OCI-LY7 (cell line): ENCODE results near the gene ECM2. TPM values are rescaled to one million over a fixed set of nuclear protein-coding genes. Genes with fewer than 3 reads are reported as not detected.

Experiments
- BruUV-seq: library from RNA; stranded (reverse); fragments of 400-500 nt; replicated peaks from 2 replicates; lab custom pipeline; 2021; lab: Mats Ljungman, UMichigan
- CTCF ChIA-PET: fragments of 300-600 bp; sonication (Branson Sonifier 250); formaldehyde crosslinking; loops from one replicate; lab custom pipeline; 2022; ENCODE audit warnings: antibody characterized with exemption; ENCODE audit not compliant: unreplicated experiment; lab: Charles Lee
- POLR2A ChIA-PET: fragments of 300-600 bp; sonication (Branson Sonifier 250); formaldehyde crosslinking; loops from one replicate; lab custom pipeline; 2022; ENCODE audit warnings: antibody characterized with exemption; lab: Charles Lee
- DNase-seq: peaks from one replicate; pipeline ENCODE4 v3.0.0-alpha.2; 2015; ENCODE audit warnings: low spot score
- H2AFZ ChIP-seq: fragments of 200-600 bp; sonication (generic), shearing (Covaris generic); 2 replicates; pipeline ENCODE4 v1.6.1; 2014; ENCODE audit warnings: mild to moderate bottlenecking, antibody characterized with exemption, low read length, moderate library complexity
- H3K27ac ChIP-seq: fragments of 200-600 bp; sonication (generic); 2 replicates; pipeline ENCODE4 v1.5.1; 2014; ENCODE audit warnings: mixed run types, low read depth, mild to moderate bottlenecking, moderate library complexity, low read length, inconsistent platforms; ENCODE audit not compliant: poor library complexity, severe bottlenecking
- H3K36me3 ChIP-seq: fragments of 200-600 bp; sonication (generic); 2 replicates; pipeline ENCODE4 v1.6.1; 2014; ENCODE audit warnings: mild to moderate bottlenecking, antibody characterized with exemption, low read length, moderate library complexity, mixed read lengths; ENCODE audit not compliant: insufficient read depth
- H3K4me1 ChIP-seq: fragments of 200-600 bp; sonication (generic); 2 replicates; pipeline ENCODE4 v1.5.1; 2014; ENCODE audit warnings: mild to moderate bottlenecking, low read length; ENCODE audit not compliant: insufficient read depth, poor library complexity, severe bottlenecking
- H3K4me2 ChIP-seq: fragments of 200-600 bp; sonication (generic); 2 replicates; pipeline ENCODE4 v1.6.1; 2014; ENCODE audit warnings: mild to moderate bottlenecking, low read length
- H3K4me3 ChIP-seq: fragments of 200-600 bp; sonication (generic); 2 replicates; pipeline ENCODE4 v1.5.1; 2014; ENCODE audit warnings: mild to moderate bottlenecking, low read depth, low read length; ENCODE audit not compliant: poor library complexity, severe bottlenecking
- H3K79me2 ChIP-seq: fragments of 200-600 bp; sonication (generic); 2 replicates; pipeline ENCODE4 v1.6.1; 2016; ENCODE audit warnings: low read depth, mild to moderate bottlenecking, low read length, moderate library complexity, mixed read lengths; ENCODE audit not compliant: insufficient read depth
- H3K9me2 ChIP-seq: fragments of 200-600 bp; sonication (generic); 2 replicates; pipeline ENCODE4 v1.6.1; 2016; ENCODE audit warnings: mild to moderate bottlenecking, low read length, mixed read lengths; ENCODE audit not compliant: insufficient read depth
- H3K9me3 ChIP-seq: fragments of 200-600 bp; sonication (generic); 2 replicates; pipeline ENCODE4 v1.6.1; 2014; ENCODE audit warnings: mild to moderate bottlenecking, mixed run types, low read length, mixed read lengths
- H4K20me1 ChIP-seq: fragments of 200-600 bp; sonication (generic); 2 replicates; pipeline ENCODE4 v1.6.1; 2014; ENCODE audit warnings: mild to moderate bottlenecking, antibody characterized with exemption, low read length, moderate library complexity, mixed read lengths; ENCODE audit not compliant: insufficient read depth
- CTCF ChIP-seq: fragments of 200-600 bp; sonication (generic); conservative IDR thresholded peaks from 2 replicates; pipeline ENCODE4 v1.5.1; 2014; ENCODE audit warnings: mild to moderate bottlenecking, antibody characterized with exemption, low read length, moderate library complexity, mixed read lengths
- EZH2phosphoT487 ChIP-seq: fragments of 200-600 bp; sonication (generic); IDR thresholded peaks from 2 replicates; pipeline ENCODE4 v1.6.1; 2018; ENCODE audit warnings: low read depth, borderline replicate concordance, mild to moderate bottlenecking, mixed run types, antibody characterized with exemption, low read length, moderate library complexity, mixed read lengths
- intact Hi-C: fragments of 100-400 bp; cut with micrococcal nuclease; formaldehyde crosslinking; loops from one replicate; pipeline ENCODE4 v1.10.0; 2022; ENCODE audit not compliant: unreplicated experiment
- total RNA-seq, 2 experiments: library from RNA; depleted of rRNA in 1 of 2; stranded (reverse); fragments of >200 nt in 1 of 2; shearing (Covaris generic) in 1 of 2; gene quantifications; 2 replicates each; pipeline ENCODE4 v1.2.3, GENCODE V29; 2014 to 2022

Gene ECM2
- total RNA-seq, 2 experiments from 2014 or later: not detected

- Histone ChIP-seq H3K4me2 (no peak overlapping the region), H3K9me2 (no peaks in the 10 kb centered on the region), H3K4me1 (no peaks in the 10 kb centered on the region), H3K79me2 (no peaks in the 10 kb centered on the region), H3K27ac (no peak overlapping the region), H3K9me3 (no peaks in the 10 kb centered on the region), H3K36me3 (no peaks in the 10 kb centered on the region), H4K20me1 (no peaks in the 10 kb centered on the region), H3K4me3 (no peak overlapping the region), H2AFZ (no peak overlapping the region)
- TF ChIP-seq CTCF (no peak), EZH2phosphoT487 (no peak)
- BruUV-seq: no TSS peak
- CTCF ChIA-PET: no interaction called here
- intact Hi-C loops: no loop called here
- DNase-seq: no peak
- POLR2A ChIA-PET: interaction anchor here (0.7 kb wide), 1 partner anchor 150 kb away, joined by 3 read pairs; no protein-coding TSS in a partner anchor
Observed at GRCh38 chr9:92513349-92513748, 22.4 kb downstream of the ECM2 start.

GRCh38 chr9:92512622-92513021, 23.2 kb downstream of the ECM2 start:
- H4K20me1 ChIP-seq: no peaks in the 10 kb centered on the region

More at GRCh38 chr9:92512622-92513021, 23.2 kb downstream of the ECM2 start:
- Histone ChIP-seq H3K9me2 (no peaks in the 10 kb centered on the region), H3K4me2 (no peak overlapping the region), H3K79me2 (no peaks in the 10 kb centered on the region), H3K9me3 (no peaks in the 10 kb centered on the region), H3K4me3 (no peak overlapping the region), H3K4me1 (no peaks in the 10 kb centered on the region), H3K27ac (no peak overlapping the region), H3K36me3 (no peaks in the 10 kb centered on the region), H2AFZ (no peak overlapping the region)
- DNase-seq: no peak
- intact Hi-C loops: no loop called here
- BruUV-seq: no TSS peak
- TF ChIP-seq EZH2phosphoT487 (no peak), CTCF (no peak)
- ChIA-PET CTCF (no interaction called here), POLR2A (no interaction called here)
